K562 (cell line): ENCODE measurements around the gene MFAP5. TPM values are rescaled to one million over a fixed set of nuclear protein-coding genes. Genes with fewer than 3 reads are reported as not detected.

Source experiments
- ATAC-seq: fragments of 200-7000 bp; cut with Tn5 transposase; 3 replicates; pipeline ENCODE4 v1.9.1; 2020; ENCODE audit warnings: moderate library complexity
- BruUV-seq: library from RNA; stranded (reverse); fragments of 400-500 nt; replicated peaks from 2 replicates; lab custom pipeline; 2021; lab: Mats Ljungman, UMichigan
- CTCF ChIA-PET: fragments of 300-600 bp; formaldehyde crosslinking; extraction: SDS; loops from one replicate; lab custom pipeline; 2021; ENCODE audit warnings: low intra/inter-chr PET ratio; lab: Yijun Ruan, JAX
- POLR2A ChIA-PET: fragments of 300-600, 350-650 bp; sonication (Branson Sonifier 250); formaldehyde crosslinking; extraction: SDS; loops from one replicate; lab custom pipeline; 2021; ENCODE audit warnings: antibody characterized with exemption, inconsistent platforms; lab: Yijun Ruan, JAX
- DNase-seq, 4 experiments: peaks; one replicate each; pipeline versions ENCODE4 v3.0.0 to v3.0.0-alpha.2; 2011 to 2018; ENCODE audit warnings: low spot score in 3 of 4, mixed read lengths in 3 of 4; ENCODE audit errors: extremely low read depth in 1 of 4
- FAIRE-seq: peaks from 2 replicates; lab custom pipeline; 2011; peaks lifted over from hg19 to GRCh38; lab: Jason Lieb, UNC
- H2AFZ ChIP-seq: 2 replicates; pipeline ENCODE4 v1.6.0; 2011; ENCODE audit warnings: low read depth, low read length, control low read depth, inconsistent platforms
- H3K27ac ChIP-seq: fragments of 200-600 bp; 3 replicates; pipeline ENCODE4 v1.8.0; 2011; ENCODE audit warnings: low read depth, mild to moderate bottlenecking, control low read depth, inconsistent platforms, low read length, moderate library complexity, mixed read lengths; ENCODE audit errors: extremely low read depth
- H3K27me3 ChIP-seq, 2 experiments: fragments of 300-600 bp in 1 of 2; 2 replicates in 1 of 2; 3 replicates in 1 of 2; pipeline versions ENCODE4 v1.6.0 to v1.8.0; 2011; ENCODE audit warnings: inconsistent platforms in 2 of 2, low read length in 2 of 2, mild to moderate bottlenecking in 1 of 2, mixed read lengths in 1 of 2, moderate library complexity in 1 of 2; ENCODE audit not compliant: control insufficient read depth in 2 of 2, insufficient read depth in 2 of 2
- H3K36me3 ChIP-seq: fragments of 300-600 bp; 3 replicates; pipeline ENCODE4 v1.8.0; 2011; ENCODE audit warnings: mild to moderate bottlenecking, low read length, inconsistent platforms; ENCODE audit not compliant: control insufficient read depth, insufficient read depth
- H3K4me1 ChIP-seq, 2 experiments: fragments of 200-600 bp in 1 of 2; replicated peaks in 1 of 2; 2 replicates in 1 of 2; 3 replicates in 1 of 2; pipeline versions ENCODE4 v1.5.1 to v1.8.0; 2011; ENCODE audit warnings: inconsistent platforms in 2 of 2, low read length in 2 of 2, mild to moderate bottlenecking in 1 of 2, mixed read lengths in 1 of 2, moderate library complexity in 1 of 2; ENCODE audit not compliant: control insufficient read depth in 2 of 2, insufficient read depth in 2 of 2
- H3K4me2 ChIP-seq: 2 replicates; pipeline ENCODE4 v1.6.1; 2011; ENCODE audit warnings: low read length, control low read depth, inconsistent platforms, mixed read lengths; ENCODE audit not compliant: insufficient read depth
- H3K4me3 ChIP-seq: fragments of 200-600 bp; sonication (generic), shearing (Covaris generic); 2 replicates; pipeline ENCODE4 v1.5.1; 2016; ENCODE audit warnings: control low read depth, inconsistent platforms
- H3K79me2 ChIP-seq: fragments of 200-600 bp; 3 replicates; pipeline ENCODE4 v1.8.0; 2011; ENCODE audit warnings: low read length, inconsistent platforms; ENCODE audit not compliant: control insufficient read depth, insufficient read depth
- H3K9ac ChIP-seq, 2 experiments: 2 replicates each; pipeline versions ENCODE4 v1.6.0 to v1.6.1; 2011; ENCODE audit warnings: low read depth in 2 of 2, low read length in 2 of 2, control low read depth in 1 of 2, inconsistent platforms in 1 of 2, mild to moderate bottlenecking in 1 of 2, mixed read lengths in 1 of 2; ENCODE audit not compliant: insufficient read depth in 1 of 2
- H3K9me1 ChIP-seq: one replicate; pipeline ENCODE4 v1.6.0; 2011; ENCODE audit warnings: inconsistent platforms, mild to moderate bottlenecking, low read length, moderate library complexity; ENCODE audit not compliant: control insufficient read depth, insufficient read depth
- H3K9me3 ChIP-seq: replicated peaks from 2 replicates; pipeline ENCODE4 v1.5.1; 2011; ENCODE audit warnings: low read depth, low read length, inconsistent platforms; ENCODE audit not compliant: control insufficient read depth, insufficient read depth
- H4K20me1 ChIP-seq: replicated peaks from 2 replicates; pipeline ENCODE4 v1.6.1; 2011; ENCODE audit warnings: low read length, inconsistent platforms, mixed read lengths; ENCODE audit not compliant: control insufficient read depth, insufficient read depth
- CXXC5 ChIP-seq: fragments of 250-450 bp; sonication (Bioruptor Pico); IDR thresholded peaks from 2 replicates; pipeline ENCODE4 v1.8.0; 2022; ENCODE audit warnings: inconsistent platforms, mild to moderate bottlenecking, moderate library complexity
- ELF4 ChIP-seq: fragments of 450-650 bp; formaldehyde crosslinking; IDR thresholded peaks from 2 replicates; pipeline ENCODE4 v1.4.0; 2022; ENCODE audit warnings: missing genetic modification characterization
- ZNF316 ChIP-seq: fragments of 450-650 bp; IDR thresholded peaks from 2 replicates; pipeline ENCODE4 v1.6.1; 2016
- ZNF766 ChIP-seq: fragments of 200-800 bp; sonication (Bioruptor generic); conservative IDR thresholded peaks from 2 replicates; pipeline ENCODE4 v1.6.1; 2016; ENCODE audit warnings: missing genetic modification characterization, missing compliant biosample characterization
- ZSCAN32 ChIP-seq: fragments of 450-650 bp; formaldehyde crosslinking; IDR thresholded peaks from 2 replicates; pipeline ENCODE4 v1.4.0; 2020; ENCODE audit warnings: mild to moderate bottlenecking, moderate library complexity
- WGBS: fragments of 100-300 bp; shearing (Covaris generic); methylation state at CpG from one replicate; pipeline ENCODE4 v1.1.6; 2016; ENCODE audit warnings: low coverage, mixed read lengths; ENCODE audit not compliant: insufficient coverage; ENCODE audit errors: missing lambda C conversion rate; 5-methylcytosine and 5-hydroxymethylcytosine counted together
- in situ Hi-C: fragments of 300-500 bp; cut with MboI; formaldehyde crosslinking; loops from 4 replicates; pipeline ENCODE4 v1.15.0; 2018; ENCODE audit warnings: inconsistent platforms, mixed read lengths
- intact Hi-C: fragments of 100-400 bp; cut with micrococcal nuclease; formaldehyde crosslinking; loops from 2 replicates; pipeline ENCODE4 v1.14.2; 2022
- polyA plus RNA-seq, 8 experiments: library from polyadenylated mRNA; depleted of rRNA in 4 of 8; stranded (reverse) in 5 of 8; unstranded in 3 of 8; fragments of >200 nt; fragmentation: Nextera tagmentation in 2 of 8; fragmentation: Illumina TruSeq in 1 of 8; extraction: Ambion mirVana in 2 of 8; extraction: Trizol in 1 of 8; gene quantifications; 2 replicates each; pipeline versions ENCODE4 v1.2.1 to v1.2.3, GENCODE V29; 2011 to 2014; ENCODE audit warnings: inconsistent platforms in 1 of 8, missing spikeins in 1 of 8
- total RNA-seq, 7 experiments: library from RNA; depleted of rRNA in 6 of 7; stranded (reverse); fragments of >200 nt in 6 of 7; fragmentation: Illumina TruSeq in 2 of 7; extraction: Trizol in 2 of 7; gene quantifications; 2 replicates each; pipeline versions ENCODE4 v1.2.1 to v1.2.3, GENCODE V29; 2011 to 2021; ENCODE audit warnings: low replicate concordance in 1 of 7
- TF ChIP-seq, protein P1 (sequence below): fragments of 450-650 bp; formaldehyde crosslinking; IDR thresholded peaks from 2 replicates; pipeline ENCODE4 v1.4.0; 2020; ENCODE audit warnings: mild to moderate bottlenecking, mixed read lengths
- TF ChIP-seq, protein P2 (sequence below): sonication (generic); formaldehyde crosslinking; IDR thresholded peaks from 2 replicates; pipeline ENCODE4 v1.5.0; 2020; ENCODE audit warnings: missing genetic modification reagents

MFAP5 gene
- total and polyA plus RNA-seq, 9 of the 15 experiments (the other 6 are each of a cell fraction or from before 2014, with no cell fraction given): not detected

DNA sequence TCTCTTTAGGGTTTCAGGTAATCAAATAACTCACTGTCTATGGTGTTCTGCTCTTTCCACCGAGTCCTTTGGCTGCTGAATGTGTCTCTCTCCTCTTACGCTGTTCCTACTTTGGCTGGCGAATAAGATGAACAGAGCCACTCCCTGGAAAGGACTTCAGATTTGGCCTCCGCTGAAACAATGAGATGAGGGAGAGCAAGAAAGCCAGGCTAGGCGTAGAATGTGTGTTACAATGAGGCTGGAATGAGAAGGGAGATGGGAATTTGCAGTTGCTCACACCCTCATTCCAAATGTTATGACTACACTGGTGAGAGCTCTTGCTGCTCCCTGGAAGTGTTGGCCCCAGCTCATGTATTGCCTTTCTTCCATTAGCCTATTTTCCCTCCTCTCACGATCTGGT, at the start of gene MFAP5 (continued):
- TF ChIP-seq CXXC5 (CRISPR knock-in tag) (no peak), ZSCAN32 (no peak), ZNF766 (no peak), ELF4 (CRISPR knock-in tag) (no peak)
- TF ChIP-seq, protein P1, sequence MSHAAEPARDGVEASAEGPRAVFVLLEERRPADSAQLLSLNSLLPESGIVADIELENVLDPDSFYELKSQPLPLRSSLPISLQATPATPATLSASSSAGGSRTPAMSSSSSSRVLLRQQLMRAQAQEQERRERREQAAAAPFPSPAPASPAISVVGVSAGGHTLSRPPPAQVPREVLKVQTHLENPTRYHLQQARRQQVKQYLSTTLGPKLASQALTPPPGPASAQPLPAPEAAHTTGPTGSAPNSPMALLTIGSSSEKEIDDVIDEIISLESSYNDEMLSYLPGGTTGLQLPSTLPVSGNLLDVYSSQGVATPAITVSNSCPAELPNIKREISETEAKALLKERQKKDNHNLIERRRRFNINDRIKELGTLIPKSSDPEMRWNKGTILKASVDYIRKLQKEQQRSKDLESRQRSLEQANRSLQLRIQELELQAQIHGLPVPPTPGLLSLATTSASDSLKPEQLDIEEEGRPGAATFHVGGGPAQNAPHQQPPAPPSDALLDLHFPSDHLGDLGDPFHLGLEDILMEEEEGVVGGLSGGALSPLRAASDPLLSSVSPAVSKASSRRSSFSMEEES (CRISPR knock-in tag): no peak
- TF ChIP-seq, all 486 proteins: peak for 0

DNA sequence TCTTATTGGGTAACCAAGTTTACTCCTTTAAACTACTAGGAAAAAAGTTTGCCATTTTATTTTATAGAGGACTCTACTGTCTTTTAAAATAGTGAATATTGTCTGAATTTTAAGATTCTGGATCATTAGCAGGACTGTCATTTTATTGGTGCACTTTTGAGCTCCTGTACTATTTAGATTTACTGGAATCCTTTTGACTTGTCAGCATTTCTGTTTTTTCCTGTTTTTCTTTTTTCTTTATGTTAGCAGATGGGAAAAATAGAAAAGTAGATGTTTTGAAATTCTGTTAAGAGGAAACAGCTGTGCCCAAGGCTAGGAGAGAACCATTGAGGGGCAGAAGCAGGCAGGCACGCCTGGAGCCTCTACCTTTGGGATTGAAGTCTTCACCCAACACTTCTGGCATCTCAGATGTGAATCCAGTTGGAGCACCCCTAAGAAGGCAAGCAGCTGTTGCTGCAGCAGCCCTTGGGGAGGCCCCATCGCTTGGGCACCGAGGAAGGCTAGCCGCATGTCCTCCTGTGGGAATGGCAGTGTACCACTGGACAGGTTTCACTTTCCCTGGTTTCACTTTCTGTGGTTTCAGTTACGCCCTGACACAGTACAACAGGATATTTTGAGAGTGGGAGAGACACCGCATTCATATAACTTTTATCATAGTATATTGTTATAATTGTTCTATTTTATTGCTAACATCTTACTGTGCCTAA, 46.7 kb upstream of the MFAP5 start:
- Histone ChIP-seq H3K4me3 (no peak overlapping the region), H3K9me1 (no peaks in the 10 kb centered on the region), H3K4me1 (no peaks in the 10 kb centered on the region)
- WGBS: 92% methylated on average over 5 of the region's 6 CpGs
- TF ChIP-seq ZNF316: peak; percentile 60; the same call in 1 of the 2 replicates
- TF ChIP-seq, protein P2, sequence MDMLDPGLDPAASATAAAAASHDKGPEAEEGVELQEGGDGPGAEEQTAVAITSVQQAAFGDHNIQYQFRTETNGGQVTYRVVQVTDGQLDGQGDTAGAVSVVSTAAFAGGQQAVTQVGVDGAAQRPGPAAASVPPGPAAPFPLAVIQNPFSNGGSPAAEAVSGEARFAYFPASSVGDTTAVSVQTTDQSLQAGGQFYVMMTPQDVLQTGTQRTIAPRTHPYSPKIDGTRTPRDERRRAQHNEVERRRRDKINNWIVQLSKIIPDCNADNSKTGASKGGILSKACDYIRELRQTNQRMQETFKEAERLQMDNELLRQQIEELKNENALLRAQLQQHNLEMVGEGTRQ: no peak
- TF ChIP-seq, all 486 proteins: peak for 1
- intact Hi-C loops (no loop called here), in situ Hi-C loops (no loop called here)
- no peaks in the 10 kb centered on the region for H3K9me3 ChIP-seq
- peak overlapping the region in 1 of 2 experiments; percentile 68; a peak in 2 of 4 replicates for H3K9ac ChIP-seq
- ChIA-PET POLR2A (interaction anchor here (1.8 kb wide), 1 partner anchor 9 kb away, joined by 5 read pairs; no protein-coding TSS in a partner anchor), CTCF (no interaction called here)
- no peak for FAIRE-seq
- no peak overlapping the region for H3K4me2 ChIP-seq
- no peak for DNase-seq
- no peak overlapping the region for H2AFZ ChIP-seq
- BruUV-seq: no TSS peak
- no peaks in the 10 kb centered on the region for H3K27me3 ChIP-seq
- peaks cover 6% of the 10 kb centered on the region; the same call in 1 of the 3 replicates for H3K36me3 ChIP-seq
- H3K27ac ChIP-seq: no peak overlapping the region
- no peaks in the 10 kb centered on the region for H4K20me1 ChIP-seq
- peaks cover 28% of the 10 kb centered on the region; the same call in 2 of the 3 replicates for H3K79me2 ChIP-seq
- ATAC-seq: no peak
